Endothelial cell of umbilical vein (primary cell): ENCODE results near the gene TMEM223.

ENCODE experiments used
- CTCF ChIP-seq, 2 donors: IDR thresholded peaks; 1 replicate in 1 of 2; 2 replicates in 1 of 2; pipeline ENCODE4 v1.5.1; 2011; ENCODE audit warnings: low read length in 2 of 2, mild to moderate bottlenecking in 2 of 2, moderate library complexity in 2 of 2, control low read depth in 1 of 2, inconsistent platforms in 1 of 2, low read depth in 1 of 2; ENCODE audit not compliant: insufficient read depth in 1 of 2; ENCODE audit errors: extremely low read depth in 1 of 2
- EZH2 ChIP-seq: IDR thresholded peaks from 2 replicates; pipeline ENCODE4 v1.6.1; 2012; ENCODE audit warnings: borderline replicate concordance, low read depth, mild to moderate bottlenecking, moderate library complexity, low read length, inconsistent platforms; ENCODE audit not compliant: severe bottlenecking
- POLR2A ChIP-seq: IDR thresholded peaks from 2 replicates; pipeline ENCODE4 v1.6.1; 2012; ENCODE audit warnings: low read depth, mild to moderate bottlenecking, control low read depth, low read length

GRCh38 chr11:62823677-62824076, 31.9 kb upstream of the TMEM223 start:
- TF ChIP-seq CTCF (IDR thresholded peaks at IDR 0.05; ENCODE audit: extremely low read depth in 1 of 2, insufficient read depth in 1 of 2, low read depth in 1 of 2, low read length in 2 of 2) (no peak), EZH2 (no peak), POLR2A (no peak)
